NCI-H69 (cell line): ENCODE results near the gene HYAL3.
"Not testable (repeated sequence)": the region's sequence is repeated elsewhere in the genome, so short reads cannot be mapped to it uniquely, and the experiment has no call there.

ENCODE experiments used
- DNase-seq: peaks from one replicate; lab custom pipeline; 2025; lab: John Stamatoyannopoulos, UW

The HYAL3 gene

DNA sequence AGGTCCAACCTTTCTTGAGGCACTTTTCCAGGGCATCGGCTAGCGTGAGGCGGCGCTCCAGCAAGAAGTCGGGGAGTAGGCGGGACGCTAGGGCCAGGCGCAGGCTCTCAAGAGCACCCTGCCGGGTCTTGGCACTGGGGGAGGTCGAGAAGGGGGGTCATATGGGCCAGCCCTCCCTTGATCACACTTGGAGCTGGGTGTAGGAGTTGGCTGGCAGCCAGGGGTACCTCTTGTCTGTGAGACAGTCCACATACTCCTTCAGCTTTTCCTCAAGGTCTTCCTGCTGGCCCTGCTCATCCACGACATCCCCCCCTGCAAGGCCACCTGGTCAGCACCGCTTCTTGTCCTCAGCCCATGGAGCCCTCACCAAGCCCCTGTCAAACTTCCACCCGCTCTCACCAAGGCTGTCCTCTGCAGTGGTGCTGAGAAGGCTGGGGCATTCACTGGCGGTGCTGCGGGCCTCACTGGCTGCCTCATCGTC, 9.0 kb downstream of the HYAL3 start:
- DNase-seq: no peak

DNA sequence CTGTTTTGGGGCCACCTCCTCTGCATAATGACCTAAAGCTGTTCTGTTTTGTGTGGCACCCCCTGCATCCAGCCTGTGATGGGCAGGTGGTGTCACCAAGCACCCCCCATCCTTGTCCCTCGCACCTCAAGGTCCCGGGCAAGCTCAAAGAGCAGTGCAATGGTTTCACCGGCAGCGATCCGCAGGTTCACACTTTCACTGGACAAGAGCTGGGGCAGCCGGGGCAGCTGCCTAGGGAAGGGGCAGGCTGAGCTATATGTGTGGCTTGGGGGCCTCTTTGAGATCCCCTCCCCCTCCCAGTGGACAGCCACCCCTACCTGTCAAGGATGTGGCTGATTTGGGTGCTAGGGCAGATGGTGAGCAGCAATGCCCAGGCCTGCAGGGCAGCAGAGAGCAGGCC, 10.1 kb downstream of the HYAL3 start:
- no peak for DNase-seq

- no peak for DNase-seq
Observed at GRCh38 chr3:50288387-50289007, 10.7 kb downstream of the HYAL3 start.

DNA sequence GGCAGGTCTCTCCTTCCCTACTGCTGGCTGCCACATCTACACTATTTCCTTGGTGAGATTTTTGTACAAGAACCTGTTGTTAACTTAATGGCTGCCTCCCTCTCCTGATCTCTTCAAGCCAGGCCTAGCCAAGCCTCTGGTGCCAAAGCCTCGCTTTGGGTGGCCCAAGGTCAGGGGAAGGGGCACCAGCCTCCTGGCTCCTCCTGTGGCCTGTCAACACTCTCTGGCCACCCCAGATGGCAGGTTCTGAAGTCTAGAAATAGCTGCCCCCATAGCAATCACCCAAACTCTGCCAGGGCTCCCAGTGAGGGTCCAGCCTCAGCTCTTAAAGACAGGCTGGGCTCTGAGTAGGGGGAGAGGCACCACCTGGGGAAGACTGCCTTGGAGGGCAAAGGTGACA, 11.9 kb downstream of the HYAL3 start:
- DNase-seq: no peak

GRCh38 chr3:50286322-50287227, 12.6 kb downstream of the HYAL3 start:
- DNase-seq: no peak

DNA sequence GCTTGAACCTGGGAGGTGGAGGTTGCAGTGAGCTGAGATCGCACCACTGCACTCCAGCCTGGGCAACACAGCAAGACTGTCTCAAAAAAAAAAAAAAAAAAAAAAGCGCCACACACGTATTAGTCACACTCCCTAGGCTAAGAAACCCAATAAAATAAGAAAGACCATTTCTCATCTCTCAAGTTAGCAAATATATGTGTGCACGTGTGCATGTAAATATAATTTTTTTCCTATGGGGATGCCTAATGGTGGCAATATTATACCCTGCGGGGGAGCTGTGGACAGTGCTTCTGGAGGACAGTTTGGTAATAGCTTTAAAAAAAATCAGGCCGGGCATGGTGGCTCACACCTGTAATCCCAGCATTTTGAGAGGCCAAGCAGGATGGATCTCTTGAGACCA, 15.1 kb downstream of the HYAL3 start:
- not testable (repeated sequence) for DNase-seq

GRCh38 chr3:50279255-50280016, 19.8 kb downstream of the HYAL3 start:
- DNase-seq: no peak

- no peak for DNase-seq
Observed at GRCh38 chr3:50278880-50279224, 20.4 kb downstream of the HYAL3 start, which contains the start of gene LSMEM2. Gene LSMEM2 (plus strand): TSS chr3:50279087. CDS start chr3:50279114, 27 bp downstream.

GRCh38 chr3:50278123-50278879, 20.9 kb downstream of the HYAL3 start:
- no peak for DNase-seq

- no peak for DNase-seq
Observed at GRCh38 chr3:50276762-50277101, 22.5 kb downstream of the HYAL3 start.

- no peak for DNase-seq
Observed at GRCh38 chr3:50275996-50276761, 23.0 kb downstream of the HYAL3 start.

DNA sequence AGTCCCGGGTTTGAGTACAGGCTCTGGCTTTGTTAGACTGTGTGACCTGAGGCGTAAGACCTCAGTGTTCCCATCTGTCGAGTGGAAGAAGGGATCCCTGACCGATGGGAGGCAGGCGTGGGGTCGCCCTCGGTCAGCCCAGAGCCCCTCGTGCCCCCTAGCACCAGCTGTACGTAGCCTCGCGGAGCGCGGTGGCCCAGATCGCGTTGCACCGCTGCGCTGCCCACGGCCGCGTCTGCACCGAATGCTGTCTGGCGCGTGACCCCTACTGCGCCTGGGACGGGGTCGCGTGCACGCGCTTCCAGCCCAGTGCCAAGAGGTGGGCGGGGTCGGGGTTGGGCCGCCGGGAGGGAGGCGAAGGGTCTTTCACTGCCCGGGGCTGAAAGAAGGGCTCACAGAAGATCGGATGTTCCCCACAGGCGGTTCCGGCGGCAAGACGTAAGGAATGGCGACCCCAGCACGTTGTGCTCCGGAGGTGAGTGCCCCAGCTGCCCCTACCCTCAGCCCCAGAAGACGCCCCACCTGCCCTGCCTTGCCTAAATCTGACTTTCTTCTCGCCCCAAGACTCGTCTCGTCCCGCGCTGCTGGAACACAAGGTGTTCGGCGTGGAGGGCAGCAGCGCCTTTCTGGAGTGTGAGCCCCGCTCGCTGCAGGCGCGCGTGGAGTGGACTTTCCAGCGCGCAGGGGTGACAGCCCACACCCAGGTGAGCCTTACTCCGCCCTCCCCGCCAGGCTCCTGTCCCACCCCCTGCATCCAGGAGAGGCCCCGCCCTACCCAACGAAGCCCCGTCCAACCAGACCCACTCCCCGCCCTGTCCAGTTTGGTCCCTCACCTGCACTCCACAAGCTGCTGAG, 23.8 kb downstream of the HYAL3 start:
- DNase-seq: no peak

GRCh38 chr3:50274371-50275104, 24.7 kb downstream of the HYAL3 start:
- peak; percentile 74 for DNase-seq

GRCh38 chr3:50273689-50274065, 25.5 kb downstream of the HYAL3 start:
- DNase-seq: no peak

DNA sequence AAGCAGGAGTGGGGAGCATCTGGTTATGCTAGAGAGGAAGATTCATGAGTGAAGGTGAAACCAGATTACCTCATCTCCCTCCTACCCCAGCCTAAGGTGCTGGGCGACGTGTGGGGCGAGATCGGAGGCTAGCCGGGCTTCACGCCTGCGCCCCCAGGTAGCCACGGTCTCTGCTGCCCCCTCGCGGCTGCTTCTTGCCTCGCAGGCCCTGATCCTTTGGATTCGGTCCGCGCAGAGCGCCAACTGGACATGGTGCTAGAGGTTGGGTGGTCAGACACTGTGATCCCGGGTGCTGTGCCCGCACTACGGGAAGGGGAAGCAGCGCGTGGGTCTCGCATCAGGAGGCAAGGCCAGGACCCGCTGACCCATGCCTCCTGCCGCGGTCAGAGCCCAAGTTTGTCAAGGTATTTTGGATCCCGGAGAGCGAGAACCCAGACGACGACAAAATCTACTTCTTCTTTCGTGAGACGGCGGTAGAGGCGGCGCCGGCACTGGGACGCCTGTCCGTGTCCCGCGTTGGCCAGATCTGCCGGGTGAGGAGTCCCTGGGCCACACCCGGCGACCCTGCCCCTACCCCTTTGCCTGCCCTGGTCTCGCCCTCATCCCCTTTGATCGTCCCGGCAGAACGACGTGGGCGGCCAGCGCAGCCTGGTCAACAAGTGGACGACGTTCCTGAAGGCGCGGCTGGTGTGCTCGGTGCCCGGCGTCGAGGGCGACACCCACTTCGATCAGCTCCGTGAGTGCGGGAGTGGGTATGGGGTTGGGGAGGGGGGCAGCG, 26.1 kb downstream of the HYAL3 start:
- DNase-seq: peak; percentile 84

- not testable (repeated sequence) for DNase-seq
Observed at GRCh38 chr3:50272538-50272910, 26.7 kb downstream of the HYAL3 start.

GRCh38 chr3:50271314-50271936, 27.8 kb downstream of the HYAL3 start:
- DNase-seq: no peak
